H1 (cell line): ENCODE measurements around the gene HPS5. TPM values are rescaled to one million over a fixed set of nuclear protein-coding genes. Genes with fewer than 3 reads are reported as not detected.

ENCODE experiments used
- CTCF ChIA-PET: fragments of 300-600 bp; sonication (Branson Sonifier 250); formaldehyde crosslinking; loops from one replicate; lab custom pipeline; 2021; ENCODE audit not compliant: partially characterized antibody; lab: Charles Lee
- POLR2A ChIA-PET: fragments of 300-600 bp; sonication (Branson Sonifier 250); formaldehyde crosslinking; loops from one replicate; lab custom pipeline; 2021; ENCODE audit warnings: inconsistent platforms; ENCODE audit not compliant: partially characterized antibody; lab: Charles Lee
- DNase-seq, 2 experiments: peaks; one replicate each; pipeline versions ENCODE4 v3.0.0 to v3.0.0-alpha.2; 2010 to 2022; ENCODE audit warnings: low spot score in 2 of 2, low read depth in 1 of 2, mixed read lengths in 1 of 2
- FAIRE-seq: peaks from 2 replicates; lab custom pipeline; 2011; peaks lifted over from hg19 to GRCh38; lab: Jason Lieb, UNC
- H2AFZ ChIP-seq: 2 replicates; pipeline ENCODE4 v1.8.1; 2012; ENCODE audit warnings: low read length, inconsistent platforms
- H2AK5ac ChIP-seq: 2 replicates; pipeline ENCODE4 v1.6.1; 2013; ENCODE audit warnings: low read depth, low read length
- H2BK120ac ChIP-seq: replicated peaks from 2 replicates; pipeline ENCODE3; 2013; ENCODE audit warnings: low read depth, low read length, inconsistent platforms
- H2BK12ac ChIP-seq: 2 replicates; pipeline ENCODE4 v1.6.1; 2013; ENCODE audit warnings: low read depth, low read length
- H2BK15ac ChIP-seq: 2 replicates; pipeline ENCODE4 v1.6.1; 2013; ENCODE audit warnings: low read length
- H2BK20ac ChIP-seq: 2 replicates; pipeline ENCODE4 v1.6.1; 2013; ENCODE audit warnings: low read length
- H2BK5ac ChIP-seq: 2 replicates; pipeline ENCODE4 v1.6.1; 2013; ENCODE audit warnings: low read depth, low read length
- H3K14ac ChIP-seq: 2 replicates; pipeline ENCODE4 v1.6.1; 2013; ENCODE audit warnings: inconsistent platforms; ENCODE audit not compliant: insufficient read length
- H3K18ac ChIP-seq: 2 replicates; pipeline ENCODE4 v1.6.1; 2013; ENCODE audit warnings: low read length; ENCODE audit errors: extremely low read depth
- H3K23ac ChIP-seq: 2 replicates; pipeline ENCODE4 v1.6.1; 2013; ENCODE audit warnings: inconsistent platforms; ENCODE audit not compliant: insufficient read length
- H3K23me2 ChIP-seq: 2 replicates; pipeline ENCODE4 v1.6.1; 2013; ENCODE audit warnings: low read depth, low read length
- H3K27ac ChIP-seq: 2 replicates; pipeline ENCODE4 v1.6.1; 2011; ENCODE audit warnings: low read depth, low read length, inconsistent platforms
- H3K27me3 ChIP-seq, 4 experiments: replicated peaks in 1 of 4; 1 replicate in 1 of 4; 2 replicates in 3 of 4; pipeline versions ENCODE4 v1.6.1 to v1.8.1; 2011 to 2013; ENCODE audit warnings: low read length in 3 of 4, mild to moderate bottlenecking in 3 of 4, inconsistent platforms in 2 of 4, mixed read lengths in 2 of 4, moderate library complexity in 1 of 4; ENCODE audit not compliant: control insufficient read depth in 3 of 4, insufficient read depth in 3 of 4; ENCODE audit errors: extremely low read depth in 1 of 4
- H3K36me3 ChIP-seq, 4 experiments: 2 replicates each; pipeline versions ENCODE4 v1.6.1 to v1.8.1; 2011 to 2013; ENCODE audit warnings: mild to moderate bottlenecking in 4 of 4, low read length in 3 of 4, moderate library complexity in 2 of 4, control low read depth in 1 of 4, inconsistent platforms in 1 of 4; ENCODE audit not compliant: insufficient read depth in 4 of 4, control insufficient read depth in 2 of 4
- H3K4ac ChIP-seq: replicated peaks from 2 replicates; pipeline ENCODE3; 2013; ENCODE audit warnings: low read length, low read depth, mixed read lengths, inconsistent platforms; ENCODE audit not compliant: insufficient read length
- H3K4me1 ChIP-seq, 4 experiments: replicated peaks in 1 of 4; 1 replicate in 1 of 4; 2 replicates in 3 of 4; pipeline versions ENCODE4 v1.6.1 to v1.8.1; 2011 to 2013; ENCODE audit warnings: low read length in 3 of 4, inconsistent platforms in 2 of 4, mixed read lengths in 1 of 4; ENCODE audit not compliant: insufficient read depth in 4 of 4, control insufficient read depth in 3 of 4
- H3K4me2 ChIP-seq, 2 experiments: 2 replicates each; pipeline versions ENCODE4 v1.6.1 to v1.8.1; 2011 to 2013; ENCODE audit warnings: low read depth in 2 of 2, low read length in 2 of 2, control low read depth in 1 of 2, inconsistent platforms in 1 of 2, mild to moderate bottlenecking in 1 of 2; ENCODE audit not compliant: insufficient read depth in 1 of 2
- H3K4me3 ChIP-seq, 4 experiments: fragments of 200-600, 300-600 bp in 1 of 4; sonication (generic), shearing (Covaris generic), sonication (Bioruptor Twin) in 1 of 4; 2 replicates each; pipeline versions ENCODE4 v1.5.1 to v1.8.1; 2011 to 2016; ENCODE audit warnings: low read length in 4 of 4, low read depth in 3 of 4, control low read depth in 2 of 4, inconsistent platforms in 2 of 4, mild to moderate bottlenecking in 2 of 4, mixed read lengths in 1 of 4, moderate library complexity in 1 of 4; ENCODE audit not compliant: insufficient read depth in 2 of 4; ENCODE audit errors: extremely low read depth in 1 of 4
- H3K56ac ChIP-seq: replicated peaks from 2 replicates; pipeline ENCODE3; 2013; ENCODE audit warnings: low read depth, mild to moderate bottlenecking, mixed read lengths, low read length, inconsistent platforms; ENCODE audit not compliant: insufficient read length
- H3K79me1 ChIP-seq: 2 replicates; pipeline ENCODE4 v1.6.1; 2013; ENCODE audit warnings: low read depth, low read length, control low read depth
- H3K79me2 ChIP-seq, 2 experiments: 2 replicates each; pipeline versions ENCODE4 v1.6.1 to v1.8.1; 2012 to 2013; ENCODE audit warnings: low read length in 2 of 2, mild to moderate bottlenecking in 2 of 2, inconsistent platforms in 1 of 2; ENCODE audit not compliant: insufficient read depth in 2 of 2, control insufficient read depth in 1 of 2
- H3K9ac ChIP-seq, 4 experiments: replicated peaks in 1 of 4; 1 replicate in 1 of 4; 2 replicates in 3 of 4; pipeline versions ENCODE4 v1.6.1 to v1.8.1; 2011 to 2013; ENCODE audit warnings: low read depth in 3 of 4, low read length in 3 of 4, control low read depth in 2 of 4, mild to moderate bottlenecking in 2 of 4, moderate library complexity in 2 of 4, inconsistent platforms in 1 of 4; ENCODE audit errors: extremely low read depth in 1 of 4
- H3K9me3 ChIP-seq, 2 experiments: 2 replicates each; pipeline versions ENCODE4 v1.6.1 to v1.8.1; 2012 to 2013; ENCODE audit warnings: mild to moderate bottlenecking in 2 of 2, moderate library complexity in 2 of 2, control low read depth in 1 of 2, inconsistent platforms in 1 of 2, low read depth in 1 of 2, low read length in 1 of 2, mixed read lengths in 1 of 2; ENCODE audit not compliant: insufficient read depth in 2 of 2
- H4K20me1 ChIP-seq, 2 experiments: replicated peaks in 1 of 2; 2 replicates each; pipeline versions ENCODE3 to v1.8.1; 2011 to 2013; ENCODE audit warnings: inconsistent platforms in 2 of 2, low read length in 2 of 2, mild to moderate bottlenecking in 1 of 2; ENCODE audit not compliant: insufficient read depth in 2 of 2, control insufficient read depth in 1 of 2
- H4K5ac ChIP-seq: 2 replicates; pipeline ENCODE4 v1.6.1; 2013; ENCODE audit warnings: low read length, low read depth, mixed read lengths, inconsistent platforms; ENCODE audit not compliant: insufficient read length
- H4K8ac ChIP-seq: 2 replicates; pipeline ENCODE4 v1.8.0; 2013; ENCODE audit warnings: mild to moderate bottlenecking, moderate library complexity, low read length, inconsistent platforms; ENCODE audit not compliant: insufficient read depth; ENCODE audit errors: extremely low read depth
- H4K91ac ChIP-seq: replicated peaks from 2 replicates; pipeline ENCODE3; 2013; ENCODE audit warnings: low read length, mixed read lengths, inconsistent platforms; ENCODE audit not compliant: insufficient read length
- BACH1 ChIP-seq: IDR thresholded peaks from 2 replicates; pipeline ENCODE4 v1.6.1; 2012; ENCODE audit warnings: low read length, improper control_type of control experiment
- CBX5 ChIP-seq: fragments of 300-800, 300-1000 bp; sonication (generic); IDR thresholded peaks from 2 replicates; pipeline ENCODE4 v1.7.1; 2016; ENCODE audit warnings: antibody characterized with exemption, low read length, low read depth
- CEBPB ChIP-seq: IDR thresholded peaks from 2 replicates; pipeline ENCODE4 v1.6.1; 2012; ENCODE audit warnings: low read depth, low read length
- EGR1 ChIP-seq: IDR thresholded peaks from 2 replicates; pipeline ENCODE4 v1.6.1; 2011; ENCODE audit warnings: low read depth, low read length, borderline replicate concordance
- HDAC6 ChIP-seq: IDR thresholded peaks from one replicate; pipeline ENCODE4 v1.7.1; 2012; ENCODE audit warnings: low read depth, mild to moderate bottlenecking, inconsistent platforms, low read length, moderate library complexity
- KDM4A ChIP-seq: IDR thresholded peaks from one replicate; pipeline ENCODE4 v1.7.1; 2012; ENCODE audit warnings: low read depth, mild to moderate bottlenecking, moderate library complexity, low read length, inconsistent platforms; ENCODE audit not compliant: severe bottlenecking
- MAFK ChIP-seq: IDR thresholded peaks from 2 replicates; pipeline ENCODE4 v1.6.1; 2012; ENCODE audit warnings: low read depth, mild to moderate bottlenecking, improper control_type of control experiment, low read length
- SP1 ChIP-seq: IDR thresholded peaks from 2 replicates; pipeline ENCODE4 v1.6.1; 2011; ENCODE audit warnings: low read depth, low read length
- TAF7 ChIP-seq: optimal IDR thresholded peaks from 2 replicates; pipeline ENCODE3; 2011; ENCODE audit warnings: low read depth, mild to moderate bottlenecking, inconsistent platforms, low read length, moderate library complexity, borderline replicate concordance
- YY1 ChIP-seq: IDR thresholded peaks from 2 replicates; pipeline ENCODE4 v1.6.1; 2011; ENCODE audit warnings: low read depth, mild to moderate bottlenecking, low read length
- WGBS, 2 experiments: shearing (Covaris generic) in 1 of 2; methylation state at CpG; one replicate each; pipeline versions ENCODE4 v1.1.6 to v1.1.7; 2013 to 2015; ENCODE audit warnings: low lambda C conversion rate in 2 of 2, mixed read lengths in 2 of 2, inconsistent platforms in 1 of 2, low coverage in 1 of 2, missing lambda C conversion rate in 1 of 2; ENCODE audit not compliant: insufficient replicate concordance in 2 of 2, insufficient coverage in 1 of 2, insufficient read length in 1 of 2; ENCODE audit errors: extremely low coverage in 1 of 2, missing lambda C conversion rate in 1 of 2; 5-methylcytosine and 5-hydroxymethylcytosine counted together
- polyA plus RNA-seq, 7 experiments: library from polyadenylated mRNA; depleted of rRNA in 3 of 7; stranded (reverse) in 5 of 7; unstranded in 2 of 7; fragments of >200 nt in 5 of 7; fragments of 200-250 nt in 2 of 7; gene quantifications; 1 replicate in 5 of 7; 2 replicates in 1 of 7; 4 replicates in 1 of 7; pipeline versions ENCODE4 v1.2.1 to v1.2.3, GENCODE V29; 2011 to 2013; ENCODE audit warnings: missing spikeins in 2 of 7, mixed read lengths in 2 of 7
- total RNA-seq: library from RNA; stranded (reverse); fragmentation: NEBNext Ultra II Directional; extraction: Animal tissue kit (Norgen Biotek cat#: 25700); gene quantifications from 2 replicates; pipeline ENCODE4 v1.2.1, GENCODE V29; 2021

Gene HPS5
- total and polyA plus RNA-seq, 2 of the 8 experiments (the other 6 are each of a cell fraction or from before 2014, with no cell fraction given): 5.0 to 18.5 TPM

DNA sequence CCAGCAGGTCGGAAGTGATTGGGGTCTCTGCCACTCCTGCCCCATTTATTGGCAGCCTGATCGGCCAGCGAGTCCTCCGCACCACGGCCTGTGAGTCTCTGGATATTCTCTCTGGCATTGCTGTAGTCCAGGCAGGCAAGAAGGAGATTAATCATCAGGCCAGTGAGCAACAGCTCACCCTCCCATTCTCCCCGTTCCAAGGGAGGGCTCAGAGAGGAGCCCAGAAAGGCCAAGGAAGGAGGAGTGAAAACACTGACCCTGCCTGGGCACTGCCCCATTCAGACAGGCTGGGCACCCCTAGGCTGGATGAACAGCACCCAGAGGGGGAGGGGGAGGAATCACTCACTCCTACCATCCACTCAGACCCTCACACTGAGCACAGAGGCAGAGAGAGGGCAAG, 76.5 kb downstream of the HPS5 start:
- no peak for TF ChIP-seq SP1
- no peak for TF ChIP-seq BACH1
- no peak for TF ChIP-seq HDAC6
- no peak for TF ChIP-seq EGR1
- no peak for TF ChIP-seq TAF7
- TF ChIP-seq CBX5: no peak
- TF ChIP-seq MAFK: no peak
- no peak for TF ChIP-seq YY1
- TF ChIP-seq CEBPB: no peak
- no peak for TF ChIP-seq KDM4A
- FAIRE-seq: no peak

More for the DNA sequence above, 76.5 kb downstream of the HPS5 start:
- no peak overlapping the region for H3K14ac ChIP-seq
- H3K27me3 ChIP-seq: no peaks in the 10 kb centered on the region
- no peak overlapping the region for H3K27ac ChIP-seq
- H3K79me1 ChIP-seq: no peaks in the 10 kb centered on the region
- H2AK5ac ChIP-seq: no peak overlapping the region
- no peaks in the 10 kb centered on the region for H3K36me3 ChIP-seq
- no peaks in the 10 kb centered on the region for H3K79me2 ChIP-seq
- no peak overlapping the region for H2BK12ac ChIP-seq
- no peak overlapping the region for H3K56ac ChIP-seq
- ChIA-PET CTCF (interaction anchor here (0.6 to 3.0 kb wide), 6 partner anchors 11 to 130 kb away, joined by 3 to 15 read pairs (median 4); no protein-coding TSS in a partner anchor), POLR2A (no interaction called here)
- no peak overlapping the region for H3K9ac ChIP-seq
- no peak overlapping the region for H2BK20ac ChIP-seq
- H2BK5ac ChIP-seq: no peak overlapping the region
- no peaks in the 10 kb centered on the region for H3K4me1 ChIP-seq
- no peaks in the 10 kb centered on the region for H3K23me2 ChIP-seq
- H3K9me3 ChIP-seq: 0 out of 4 replicates have a peak, but pooled peaks cover 0 to 2% of the 10 kb centered on the region in 2 experiments
- no peak overlapping the region for H2BK15ac ChIP-seq
- no peak overlapping the region for H4K8ac ChIP-seq
- H3K23ac ChIP-seq: no peak overlapping the region
- WGBS, 2 experiments: 90% methylated on average over 6 of the region's 6 CpGs; no CpG with 5 or more reads in 1 of the 2 experiments
- no peak overlapping the region for H2BK120ac ChIP-seq
- H4K20me1 ChIP-seq: no peaks in the 10 kb centered on the region
- no peak overlapping the region for H3K4ac ChIP-seq
- no peak overlapping the region for H4K5ac ChIP-seq
- no peak for DNase-seq
- no peak overlapping the region for H3K18ac ChIP-seq
- no peak overlapping the region for H2AFZ ChIP-seq
- H4K91ac ChIP-seq: no peak overlapping the region
- no peak overlapping the region for H3K4me2 ChIP-seq
- H3K4me3 ChIP-seq: no peak overlapping the region
